ENCODE data around the gene KCNJ13. TPM values are rescaled to one million over a fixed set of nuclear protein-coding genes. Genes with fewer than 3 reads are reported as not detected.
A peak's percentile ranks its signal among the peaks of the same experiment; 100 is the strongest.

KCNJ13 gene
- total RNA-seq, 1 donor from 2014 or later = not detected

GRCh38 chr2:232802091-232802490 is 25.7 kb upstream of the KCNJ13 start:
- Histone ChIP-seq H3K27me3 (ENCODE audit: control insufficient read depth, insufficient read depth, low read length) (no peaks in the 10 kb centered on the region), H3K36me3 (ENCODE audit: control insufficient read depth, insufficient read depth, low read length) (peaks cover 7% of the 10 kb centered on the region), H3K4me3 (ENCODE audit: low read depth, low read length) (no peak overlapping the region)
- no peak for TF ChIP-seq CTCF (IDR thresholded peaks at IDR 0.05; ENCODE audit: insufficient read depth, low read length, severe bottlenecking)
- DNase-seq (ENCODE audit: low read depth) (no peak), FAIRE-seq (no peak)

- Histone ChIP-seq H3K27me3 (ENCODE audit: control insufficient read depth, insufficient read depth, low read length) (no peaks in the 10 kb centered on the region), H3K4me3 (ENCODE audit: low read depth, low read length) (no peak overlapping the region), H3K36me3 (ENCODE audit: control insufficient read depth, insufficient read depth, low read length) (peaks cover 1% of the 10 kb centered on the region)
- FAIRE-seq (no peak), DNase-seq (ENCODE audit: low read depth) (no peak)
- no peak for TF ChIP-seq CTCF (IDR thresholded peaks at IDR 0.05; ENCODE audit: insufficient read depth, low read length, severe bottlenecking)
Observed at GRCh38 chr2:232800166-232800565, 23.8 kb upstream of the KCNJ13 start.

- H3K27me3 ChIP-seq (ENCODE audit: control insufficient read depth, insufficient read depth, low read length) = no peaks in the 10 kb centered on the region
- no peak for FAIRE-seq
- no peak for DNase-seq (ENCODE audit: low read depth)
- peaks cover 1% of the 10 kb centered on the region for H3K36me3 ChIP-seq (ENCODE audit: control insufficient read depth, insufficient read depth, low read length)
- H3K4me3 ChIP-seq (ENCODE audit: low read depth, low read length) = no peak overlapping the region
- no peak for TF ChIP-seq CTCF (IDR thresholded peaks at IDR 0.05; ENCODE audit: insufficient read depth, low read length, severe bottlenecking)
Observed at GRCh38 chr2:232798187-232798586, 21.8 kb upstream of the KCNJ13 start.

GRCh38 chr2:232795920-232796319 is 19.6 kb upstream of the KCNJ13 start:
- DNase-seq (ENCODE audit: low read depth) (no peak), FAIRE-seq (peak; percentile 55)
- H3K27me3 ChIP-seq (ENCODE audit: control insufficient read depth, insufficient read depth, low read length) = no peaks in the 10 kb centered on the region
- no peak for TF ChIP-seq CTCF (IDR thresholded peaks at IDR 0.05; ENCODE audit: insufficient read depth, low read length, severe bottlenecking)
- no peak overlapping the region for H3K4me3 ChIP-seq (ENCODE audit: low read depth, low read length)
- peaks cover 9% of the 10 kb centered on the region for H3K36me3 ChIP-seq (ENCODE audit: control insufficient read depth, insufficient read depth, low read length)

- DNase-seq (ENCODE audit: low read depth) (no peak), FAIRE-seq (no peak)
- no peak for TF ChIP-seq CTCF (IDR thresholded peaks at IDR 0.05; ENCODE audit: insufficient read depth, low read length, severe bottlenecking)
- peaks cover 13% of the 10 kb centered on the region for H3K36me3 ChIP-seq (ENCODE audit: control insufficient read depth, insufficient read depth, low read length)
- no peak overlapping the region for H3K4me3 ChIP-seq (ENCODE audit: low read depth, low read length)
- no peaks in the 10 kb centered on the region for H3K27me3 ChIP-seq (ENCODE audit: control insufficient read depth, insufficient read depth, low read length)
Observed at GRCh38 chr2:232794981-232795380, 18.6 kb upstream of the KCNJ13 start.

GRCh38 chr2:232793271-232793670 is 16.9 kb upstream of the KCNJ13 start:
- Histone ChIP-seq H3K4me3 (ENCODE audit: low read depth, low read length) (no peak overlapping the region), H3K27me3 (ENCODE audit: control insufficient read depth, insufficient read depth, low read length) (no peaks in the 10 kb centered on the region), H3K36me3 (ENCODE audit: control insufficient read depth, insufficient read depth, low read length) (peaks cover 14% of the 10 kb centered on the region)
- DNase-seq (ENCODE audit: low read depth) = no peak
- no peak for TF ChIP-seq CTCF (IDR thresholded peaks at IDR 0.05; ENCODE audit: insufficient read depth, low read length, severe bottlenecking)
- FAIRE-seq = no peak
